Hindlimb muscle (tissue), 1 donor: ENCODE measurements around the gene KAZALD1. TPM values are rescaled to one million over a fixed set of nuclear protein-coding genes. Genes with fewer than 3 reads are reported as not detected.
A peak's percentile ranks its signal among the peaks of the same experiment; 100 is the strongest.

ENCODE experiments used
- DNase-seq: peaks from one replicate; pipeline ENCODE4 v3.0.0-alpha.2; 2013
- polyA plus RNA-seq: library from polyadenylated mRNA; unstranded; fragments of 120-200 nt; gene quantifications from one replicate; pipeline ENCODE4 v1.2.1, GENCODE V29; 2013; ENCODE audit not compliant: insufficient read length

KAZALD1 gene
- polyA plus RNA-seq, 1 donor, result 23.5 TPM

DNA sequence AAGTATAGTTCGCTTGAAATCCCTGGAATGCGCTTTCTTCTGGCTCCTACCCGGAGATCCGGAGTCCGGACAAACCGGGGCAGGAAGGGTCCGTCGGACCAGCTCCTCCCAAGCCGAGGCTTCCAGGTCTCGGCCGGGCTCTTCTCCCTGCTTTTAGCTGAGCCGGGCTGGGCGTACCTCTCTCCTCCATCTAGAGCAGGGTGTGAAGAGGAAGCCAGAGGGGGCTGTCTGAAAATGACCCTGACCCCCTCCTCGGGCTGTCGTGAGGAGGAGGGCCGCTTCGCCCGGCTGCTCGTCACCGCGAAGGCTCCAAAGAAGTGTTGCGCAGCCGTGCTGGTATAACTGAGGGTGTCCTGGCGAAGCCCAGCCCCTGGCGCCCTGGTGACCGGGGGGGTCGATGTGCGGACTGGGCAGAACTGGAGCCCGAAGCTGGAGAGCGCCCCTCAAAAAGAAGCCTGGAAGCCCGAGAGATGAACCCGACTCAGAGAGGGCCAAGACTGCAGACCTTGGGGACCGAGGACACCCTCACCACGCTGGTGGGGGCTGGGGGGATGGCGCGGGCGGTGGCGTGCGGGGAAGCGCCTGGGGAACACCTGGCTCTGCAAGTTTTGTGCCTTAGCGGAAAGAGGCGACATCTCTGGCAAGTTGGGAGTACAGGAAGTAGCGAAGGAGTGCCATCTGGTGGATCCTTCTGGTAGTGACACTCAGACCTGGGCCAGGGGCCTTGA, 5.7 kb downstream of the KAZALD1 start:
- DNase-seq, result peak; percentile 83

DNA sequence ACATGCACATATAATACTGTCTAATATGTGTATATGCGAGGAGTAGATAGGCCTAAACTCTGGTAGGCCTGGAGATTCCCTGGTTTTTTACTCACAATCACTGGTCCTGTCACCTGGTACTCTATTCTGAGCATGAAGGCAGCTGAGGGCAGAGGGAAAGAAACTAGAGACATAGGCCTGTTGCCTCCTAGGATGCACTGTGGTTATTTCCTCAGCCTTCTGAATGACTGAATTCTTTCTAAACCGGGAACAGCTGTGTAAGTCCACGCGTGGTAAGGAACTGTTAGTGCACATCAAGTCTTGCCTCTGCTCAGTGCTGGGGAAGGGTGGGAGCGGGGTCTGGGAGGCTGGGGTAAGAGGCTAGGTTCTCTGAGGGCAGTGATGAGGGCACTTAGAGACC, 7.7 kb downstream of the KAZALD1 start:
- no peak for DNase-seq

DNA sequence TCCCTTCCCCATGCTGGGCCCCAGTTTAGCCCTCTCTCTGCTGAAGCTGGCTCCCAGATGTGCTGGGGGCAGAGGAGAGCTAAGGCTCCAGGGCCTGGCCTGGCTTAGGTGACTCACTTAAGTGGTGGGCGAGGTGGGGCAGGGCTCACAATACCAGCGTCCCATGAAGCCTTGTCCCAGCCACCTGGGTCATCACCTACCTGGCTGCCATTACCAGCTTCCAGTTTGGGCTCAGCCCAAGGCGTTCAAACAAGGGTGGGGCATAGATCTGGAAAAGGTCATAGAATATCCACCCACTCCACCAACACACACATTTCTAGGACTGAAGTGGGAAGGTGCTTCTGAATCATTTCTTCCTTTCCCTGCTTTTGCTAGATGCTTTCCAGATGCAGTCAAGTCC, 8.3 kb downstream of the KAZALD1 start:
- DNase-seq, result no peak

DNA sequence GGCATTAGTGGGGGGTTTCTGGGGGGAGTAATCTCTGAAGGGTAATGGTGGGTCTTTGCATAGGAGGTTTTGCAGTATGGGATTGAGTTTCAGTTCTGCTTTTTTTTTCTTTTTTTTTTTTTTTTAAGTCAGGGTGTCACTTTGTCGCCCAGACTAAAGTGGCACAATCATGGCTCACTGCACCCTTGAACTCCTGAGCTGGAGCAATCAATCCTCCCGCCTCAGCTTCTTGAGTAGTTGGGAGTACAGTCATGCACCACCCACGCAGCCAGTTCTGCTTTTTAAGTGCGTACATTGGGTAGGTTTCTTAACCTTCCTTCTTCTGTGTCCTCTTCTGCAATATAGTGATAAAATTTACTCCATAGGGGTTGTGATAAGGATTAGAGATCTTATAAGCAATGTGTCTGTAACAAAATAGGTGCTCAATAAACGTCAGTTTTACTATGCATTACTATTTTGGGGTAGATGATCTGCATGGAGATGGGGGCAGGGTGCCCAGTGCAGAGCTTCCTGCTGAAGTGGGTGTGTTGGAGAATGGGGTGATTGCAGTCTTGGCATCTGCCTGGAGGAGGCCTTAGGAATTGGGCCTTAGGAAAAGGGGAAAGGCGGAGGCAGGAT, 9.6 kb downstream of the KAZALD1 start:
- DNase-seq, result no peak

DNA sequence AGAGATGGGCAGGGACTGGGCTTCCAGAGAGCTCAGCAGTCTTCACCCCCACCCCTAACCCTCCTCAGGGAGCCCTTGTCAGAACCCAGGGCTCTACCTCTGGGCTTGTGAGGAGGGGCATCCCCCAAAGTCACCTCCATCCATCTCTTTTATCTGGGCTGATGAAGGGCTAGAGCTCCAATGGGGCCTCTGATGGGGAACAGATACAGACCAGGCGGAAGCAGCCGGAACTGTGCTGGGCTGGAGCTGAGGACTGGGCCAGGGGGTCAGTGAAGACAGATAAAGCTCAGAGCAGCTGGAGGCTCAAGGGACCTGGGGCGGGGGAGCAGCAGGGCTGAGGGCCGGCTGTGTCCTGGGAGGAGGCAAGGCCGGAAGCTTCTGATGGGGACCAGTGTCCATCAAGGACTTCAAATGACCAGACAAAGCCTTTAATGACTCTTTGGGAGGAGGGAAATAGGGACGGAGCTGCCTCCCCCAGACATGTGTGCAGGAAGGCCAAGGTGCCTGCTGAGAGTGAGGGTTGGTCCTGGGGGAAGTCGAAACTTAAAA, 10.2 kb downstream of the KAZALD1 start:
- DNase-seq, result no peak

DNA sequence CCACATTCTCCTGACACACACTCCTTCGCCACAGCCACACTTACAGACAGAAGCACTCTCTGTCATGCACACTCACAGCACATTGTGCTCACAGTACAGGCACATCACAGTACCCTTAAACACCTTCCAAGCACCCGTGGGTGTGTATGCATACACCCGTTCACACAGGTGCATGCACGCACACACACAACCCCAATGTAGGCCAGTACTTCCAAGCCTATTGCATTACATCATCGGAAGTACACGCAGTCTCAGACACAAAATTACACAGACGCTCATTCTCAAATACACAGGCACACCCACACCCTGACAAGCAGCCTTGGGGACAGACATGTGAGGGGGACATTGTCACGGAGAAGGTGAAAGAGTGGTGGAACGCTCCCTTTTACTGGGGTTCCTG, 11.1 kb downstream of the KAZALD1 start:
- no peak for DNase-seq

DNA sequence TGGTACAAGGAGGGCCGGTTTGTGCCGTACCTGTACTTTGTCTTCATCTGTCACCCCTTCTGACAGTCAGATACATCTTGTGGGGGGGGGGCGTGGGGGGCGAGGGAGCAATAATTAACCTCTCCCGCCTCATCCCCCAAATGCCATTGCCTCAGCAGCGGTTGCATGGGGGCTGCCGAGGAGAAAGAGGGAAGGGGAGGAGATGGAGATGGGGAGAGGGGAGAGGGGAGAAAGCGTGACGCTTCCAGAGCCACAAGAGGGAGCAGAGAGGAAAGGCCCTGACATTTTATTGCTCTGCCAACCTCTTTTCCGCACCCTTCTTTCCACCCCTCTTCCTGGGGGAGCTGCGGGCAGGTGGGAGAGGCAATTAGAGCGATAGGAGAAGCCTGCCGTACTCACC, 11.8 kb downstream of the KAZALD1 start:
- no peak for DNase-seq

DNA sequence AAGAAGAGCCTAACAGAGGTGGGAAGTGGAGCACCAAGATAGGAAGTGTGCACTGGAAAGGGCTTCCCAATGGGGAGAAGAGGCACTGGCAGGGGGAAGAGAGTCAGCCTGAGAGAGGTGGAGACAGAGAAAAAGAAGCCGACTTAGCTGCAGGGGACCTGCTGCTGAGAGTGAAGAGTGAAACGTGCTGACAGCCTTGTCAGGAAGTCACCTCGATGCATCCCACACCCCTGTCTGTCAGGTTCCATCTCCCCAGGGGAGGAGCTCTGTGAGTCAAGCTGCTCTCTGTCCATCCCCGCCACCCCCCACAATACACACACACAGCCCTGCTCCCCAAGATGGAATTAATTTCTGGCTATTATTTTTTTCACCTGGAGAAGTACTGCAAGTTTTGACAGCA, 14.0 kb downstream of the KAZALD1 start:
- DNase-seq, result no peak

DNA sequence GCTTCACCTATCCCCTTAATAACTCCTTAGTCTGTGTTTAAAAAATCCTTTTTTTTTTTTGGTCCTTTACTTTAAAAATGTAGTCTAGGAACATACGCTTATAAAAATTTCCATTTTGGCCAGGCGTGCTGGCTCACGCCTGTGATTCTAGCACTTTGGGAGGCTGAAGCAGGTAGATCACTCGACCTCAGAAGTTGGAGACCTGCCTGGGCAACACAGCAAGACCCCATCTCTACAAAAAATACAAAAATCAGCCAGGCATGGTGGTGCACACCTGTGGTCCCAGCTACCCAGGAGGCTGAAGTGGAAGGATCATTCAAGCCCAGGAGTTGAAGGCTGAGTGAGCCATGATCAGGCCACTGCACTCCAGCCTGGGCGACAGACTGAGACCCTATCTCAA, 14.8 kb downstream of the KAZALD1 start:
- DNase-seq, result no peak

DNA sequence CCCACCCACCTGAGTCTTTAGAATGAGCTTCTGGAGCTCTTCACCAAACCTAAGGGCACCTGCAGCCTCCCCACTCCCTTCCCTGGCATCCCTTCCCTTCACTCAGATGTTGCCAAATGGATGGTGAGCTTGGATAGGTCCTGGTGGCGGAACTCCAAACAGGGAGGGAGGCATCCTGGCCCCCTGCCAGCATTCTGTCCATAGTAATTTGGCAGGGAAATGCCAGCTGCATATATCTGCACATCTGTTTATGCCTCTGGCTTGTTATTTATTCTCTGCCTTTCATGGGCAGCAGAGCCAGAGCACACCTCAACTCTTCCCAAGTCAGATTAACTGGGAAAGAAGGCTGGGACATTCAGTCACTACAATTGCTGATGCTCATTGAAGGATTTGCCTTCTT, 18.1 kb downstream of the KAZALD1 start:
- no peak for DNase-seq

DNA sequence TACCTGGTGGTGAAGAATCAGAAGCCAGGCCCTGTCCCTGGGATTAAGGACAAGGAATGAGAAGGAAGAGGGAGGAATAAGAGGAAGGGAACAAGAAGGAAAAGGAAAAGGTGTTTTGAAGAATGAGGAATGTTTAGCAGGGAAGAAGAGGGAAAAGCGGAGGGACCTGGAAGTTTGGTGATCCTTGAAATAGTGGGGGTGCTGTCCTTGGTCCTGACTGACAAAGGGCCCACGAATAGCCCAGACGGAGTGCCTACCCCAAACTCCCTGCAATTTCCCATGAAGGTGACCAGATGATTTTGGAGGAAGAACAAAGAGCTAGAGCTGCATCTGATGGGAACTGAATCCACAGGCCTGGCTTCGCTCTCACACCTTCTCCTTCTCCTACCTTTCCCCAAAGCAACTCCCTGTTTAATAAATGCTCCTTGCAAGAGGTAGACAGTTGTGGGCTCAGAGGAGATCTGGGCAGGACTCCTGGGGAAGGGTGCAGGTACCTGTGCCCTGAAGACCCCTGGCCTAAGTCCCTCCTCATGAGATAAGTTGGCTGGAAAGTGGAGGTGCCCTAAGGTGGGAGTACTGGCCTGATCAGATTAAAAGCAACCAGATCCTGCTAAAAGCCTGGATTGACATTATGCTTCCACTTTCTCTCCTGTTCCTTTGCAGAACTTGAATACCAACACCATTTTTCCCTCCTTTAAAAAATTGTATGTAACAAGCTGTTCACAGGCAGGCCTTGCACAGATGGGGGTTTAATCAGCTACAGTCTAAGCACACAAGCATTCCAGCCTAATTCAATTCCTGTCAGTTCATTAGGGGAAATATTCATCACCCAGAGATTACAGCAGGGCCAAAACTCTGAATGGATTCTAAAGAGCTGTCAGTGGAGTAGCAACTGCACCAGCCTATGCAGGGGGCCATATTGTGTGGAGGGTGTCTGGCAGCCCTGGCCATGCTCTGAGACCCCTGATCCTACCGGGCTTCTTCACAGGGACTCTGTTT, 19.4 kb downstream of the KAZALD1 start:
- DNase-seq, result no peak

DNA sequence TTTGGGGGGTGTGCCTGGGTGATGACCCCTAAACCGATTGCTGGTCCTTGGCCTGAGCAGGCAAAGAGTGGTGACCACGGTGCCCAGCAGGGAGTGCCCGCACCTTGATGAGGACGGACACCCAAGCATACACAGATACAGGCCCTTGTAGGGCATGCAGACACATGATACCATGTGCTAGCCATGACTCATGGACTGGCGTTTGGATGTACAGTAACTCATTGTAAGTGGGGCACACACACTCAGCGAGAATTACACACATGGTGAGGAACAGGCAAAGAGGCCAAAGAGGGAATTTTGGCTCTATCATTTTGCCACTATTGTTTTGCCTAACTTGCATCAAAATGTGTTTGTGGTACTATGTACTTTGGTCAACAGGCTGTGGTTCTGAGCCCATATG, 24.1 kb downstream of the KAZALD1 start:
- DNase-seq, result no peak

DNA sequence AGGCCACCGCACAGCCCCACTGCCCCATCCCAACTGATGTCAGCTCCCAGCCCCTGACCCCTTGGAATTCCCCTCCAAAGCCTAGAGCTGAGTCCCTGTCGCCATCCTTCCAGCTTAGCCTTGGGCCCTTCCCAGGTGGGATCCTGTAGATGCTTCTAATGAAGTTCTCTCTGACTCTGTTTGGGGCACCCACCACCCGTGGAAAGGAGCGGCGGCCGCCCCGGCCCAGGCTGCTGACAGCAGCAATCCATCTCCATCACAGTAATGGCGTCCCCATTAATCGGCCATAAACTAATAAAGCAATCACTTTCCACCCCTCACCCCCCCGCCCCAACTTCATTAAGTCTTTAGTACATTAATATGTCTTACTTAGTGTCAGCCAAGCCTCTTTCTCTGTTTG, 25.6 kb downstream of the KAZALD1 start:
- DNase-seq, result no peak

DNA sequence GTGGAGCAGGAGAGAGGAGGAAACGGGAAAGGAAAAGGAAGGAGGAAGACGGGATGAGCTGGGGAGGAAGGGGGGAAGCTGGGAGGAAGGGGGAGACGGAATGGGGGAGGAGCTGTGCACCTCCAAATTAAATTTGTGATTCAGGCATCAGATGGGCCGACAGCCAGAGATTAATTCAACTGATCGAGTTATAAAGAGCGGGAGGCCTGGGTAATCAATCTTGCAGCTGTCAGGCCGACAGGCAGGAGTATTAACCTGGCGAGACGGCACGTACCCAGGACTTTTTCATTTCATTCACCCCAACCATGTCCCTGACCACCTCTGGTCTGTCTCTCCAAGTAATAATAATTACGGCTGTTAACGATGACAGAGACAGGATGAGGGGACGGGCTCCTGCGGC, 26.2 kb downstream of the KAZALD1 start:
- DNase-seq, result no peak

DNA sequence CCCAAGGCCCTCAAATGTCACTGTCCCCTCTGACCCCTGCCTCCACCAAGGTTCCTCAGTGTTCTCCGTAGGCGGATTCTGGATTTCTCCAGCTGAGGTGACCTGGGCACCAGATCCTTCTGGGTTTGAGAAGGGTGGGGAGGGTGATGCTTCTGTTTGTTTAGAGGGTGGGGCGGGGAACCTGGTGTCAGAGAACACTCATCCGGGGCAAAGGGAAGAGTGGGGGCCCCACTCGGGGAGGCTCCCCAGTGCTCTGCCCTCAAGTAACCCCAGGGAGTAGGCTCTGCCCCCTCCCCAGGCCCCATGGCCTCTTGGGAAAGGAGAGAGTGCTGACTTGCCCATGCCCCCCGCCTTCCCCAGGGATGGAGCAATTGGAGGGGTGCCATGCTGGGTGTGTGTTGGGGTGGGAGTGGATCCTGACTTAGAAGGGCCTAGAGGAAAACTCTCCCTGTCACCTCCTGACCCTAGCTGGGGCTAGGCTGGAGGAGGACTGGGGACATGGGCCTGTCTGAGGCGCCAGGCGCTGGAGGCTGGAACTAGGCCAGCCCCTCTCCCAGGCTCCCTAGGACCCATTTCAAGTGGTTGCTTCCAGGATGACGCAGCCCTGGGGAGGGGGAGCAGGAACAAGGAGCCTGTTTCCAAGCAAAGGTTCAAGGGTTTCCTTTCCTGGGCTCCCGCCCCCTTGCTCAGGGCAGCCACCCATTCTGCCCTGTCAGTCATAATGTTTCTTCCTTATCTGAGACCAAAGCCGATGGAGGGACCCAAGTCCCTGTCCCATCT, 27.9 kb downstream of the KAZALD1 start:
- DNase-seq, result no peak

DNA sequence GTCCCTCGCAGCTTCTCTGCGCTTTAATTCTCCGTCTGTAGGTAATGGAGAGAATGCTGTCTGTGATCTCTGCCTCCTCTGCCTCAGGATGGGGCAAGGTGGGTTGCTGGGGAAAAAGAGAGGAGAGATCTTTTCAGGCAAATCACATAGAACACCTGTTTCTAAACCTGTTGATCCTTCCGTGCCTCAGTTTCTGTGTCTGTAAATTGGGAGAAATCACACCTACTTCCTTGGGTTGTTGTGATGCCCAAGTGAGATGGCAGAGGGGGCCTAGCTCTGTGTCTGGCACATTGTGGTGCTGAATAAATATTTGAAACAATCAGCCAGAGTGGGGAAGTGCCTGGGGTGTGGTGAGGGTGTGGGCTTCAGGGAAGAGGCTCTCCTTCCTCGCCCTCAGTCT, 28.8 kb downstream of the KAZALD1 start:
- no peak for DNase-seq

DNA sequence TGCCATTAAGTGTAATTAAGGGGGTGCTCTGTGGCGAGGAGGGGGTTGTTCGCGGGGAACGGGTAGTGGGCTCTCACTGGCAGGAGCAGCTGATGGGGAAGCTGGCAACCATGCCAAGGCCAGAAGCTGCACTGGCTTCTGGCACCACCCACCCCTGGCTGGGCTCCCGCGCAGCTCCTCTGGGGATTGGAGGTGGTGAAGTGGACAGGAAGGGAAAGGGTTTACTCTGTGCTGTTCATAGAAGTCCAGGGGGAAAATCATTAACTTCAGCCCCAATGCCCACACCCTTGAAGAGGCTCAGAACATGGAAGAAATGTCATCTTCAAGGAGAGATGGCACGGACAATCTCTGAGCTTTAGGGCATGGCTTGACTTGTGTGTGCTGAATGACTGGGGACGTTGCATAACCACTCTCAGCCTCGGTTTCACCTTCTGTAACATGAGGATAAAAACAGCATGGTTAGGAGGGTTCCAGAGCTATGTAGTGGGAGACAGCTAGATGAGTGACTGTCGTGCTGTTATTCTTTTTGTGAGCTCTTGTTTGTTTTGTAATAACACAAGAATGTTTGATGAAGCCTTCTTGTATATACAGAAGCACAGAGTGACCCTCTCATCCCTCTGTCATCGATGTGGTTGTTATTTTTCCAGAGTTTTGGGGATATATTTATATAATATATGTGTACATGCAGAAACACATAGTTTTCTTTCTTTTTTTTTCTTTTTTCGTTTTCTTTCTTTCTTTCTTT, 29.9 kb downstream of the KAZALD1 start:
- no peak for DNase-seq

DNA sequence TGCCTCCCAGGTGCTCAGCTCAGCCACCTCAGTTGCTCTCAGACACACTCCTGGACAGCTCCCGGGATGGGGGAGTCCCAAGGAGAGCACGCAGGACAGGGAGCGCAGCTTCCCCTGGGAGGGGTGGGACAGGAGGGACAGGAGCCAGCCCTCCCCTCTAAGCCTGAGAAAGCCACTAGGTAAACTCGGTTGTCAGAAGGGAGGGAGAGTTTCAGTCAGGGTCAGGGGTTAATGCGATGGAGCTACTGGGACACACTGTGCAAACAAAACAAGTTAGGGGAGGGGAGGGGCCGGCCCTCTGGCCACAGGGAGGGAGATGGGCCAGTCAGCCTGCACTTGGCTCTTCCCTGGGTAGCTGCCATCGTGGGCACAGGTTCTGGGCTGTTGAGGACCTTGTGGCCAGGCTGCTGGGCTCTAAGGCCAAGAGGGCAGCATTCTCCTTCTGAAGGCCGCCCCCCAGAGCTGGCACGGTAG, 31.1 kb downstream of the KAZALD1 start:
- no peak for DNase-seq

DNA sequence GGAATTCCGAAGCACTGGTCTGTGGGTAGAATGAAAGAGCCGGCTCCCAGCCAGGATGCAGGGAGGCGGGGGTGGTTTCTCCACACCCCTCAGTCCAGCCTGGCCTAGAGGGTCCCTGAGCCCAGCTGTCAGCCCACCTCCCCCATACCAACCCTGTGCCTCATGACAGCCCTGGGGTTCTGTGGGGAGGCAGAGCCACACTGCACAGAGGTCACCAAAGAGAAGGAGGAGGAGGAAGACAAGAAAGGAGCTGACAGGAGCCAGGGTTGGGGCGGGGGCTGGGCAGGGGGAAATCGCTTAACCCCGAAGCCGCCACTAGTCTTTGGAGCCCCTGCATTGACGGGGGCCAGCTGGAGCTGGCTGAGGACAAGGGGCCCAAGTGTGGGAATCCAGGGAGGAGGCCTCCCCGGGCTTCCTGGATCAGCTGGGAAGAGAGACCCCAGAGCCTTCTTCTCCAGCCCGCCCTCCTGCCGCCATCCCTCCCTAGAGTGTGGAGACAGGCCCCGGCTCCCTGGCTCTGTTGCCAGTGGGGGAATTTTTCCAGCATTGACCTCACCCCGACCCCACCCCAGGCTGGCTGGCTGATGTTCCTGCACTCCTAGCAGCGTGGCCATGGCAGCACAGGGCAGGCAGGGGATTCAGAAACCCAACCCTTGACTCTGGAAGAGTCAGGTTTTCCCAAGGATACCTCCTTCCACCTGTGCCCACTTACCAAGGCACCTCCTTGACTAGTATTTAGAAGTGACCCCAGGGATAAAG, 32.5 kb downstream of the KAZALD1 start:
- no peak for DNase-seq

DNA sequence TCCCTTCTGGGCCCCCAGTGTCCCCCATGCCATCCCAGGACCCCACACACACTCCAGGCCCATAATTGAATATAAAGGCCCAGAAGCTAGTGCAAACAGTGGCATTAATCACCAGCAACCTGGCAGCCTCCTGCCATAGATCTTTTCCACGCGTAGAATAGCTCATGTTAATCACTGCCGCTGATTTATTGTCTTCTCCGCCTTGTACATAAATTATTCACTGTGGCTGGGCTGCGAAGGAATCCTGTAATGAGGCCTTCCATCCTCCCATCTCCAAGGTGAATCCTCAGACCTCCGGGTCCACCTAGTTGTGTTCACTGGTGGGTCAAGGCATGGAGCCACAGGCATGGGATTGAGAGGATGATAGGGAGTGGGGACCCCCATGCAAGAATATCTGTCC, 33.2 kb downstream of the KAZALD1 start:
- DNase-seq, result no peak
